NCI-H226 (cell line): Measurements from ENCODE around the gene PBLD.
A peak's percentile ranks its signal among the peaks of the same experiment; 100 is the strongest.

Source experiments
- DNase-seq: peaks from one replicate; pipeline ENCODE4 v3.0.0-alpha.2; 2015

Gene PBLD

DNA sequence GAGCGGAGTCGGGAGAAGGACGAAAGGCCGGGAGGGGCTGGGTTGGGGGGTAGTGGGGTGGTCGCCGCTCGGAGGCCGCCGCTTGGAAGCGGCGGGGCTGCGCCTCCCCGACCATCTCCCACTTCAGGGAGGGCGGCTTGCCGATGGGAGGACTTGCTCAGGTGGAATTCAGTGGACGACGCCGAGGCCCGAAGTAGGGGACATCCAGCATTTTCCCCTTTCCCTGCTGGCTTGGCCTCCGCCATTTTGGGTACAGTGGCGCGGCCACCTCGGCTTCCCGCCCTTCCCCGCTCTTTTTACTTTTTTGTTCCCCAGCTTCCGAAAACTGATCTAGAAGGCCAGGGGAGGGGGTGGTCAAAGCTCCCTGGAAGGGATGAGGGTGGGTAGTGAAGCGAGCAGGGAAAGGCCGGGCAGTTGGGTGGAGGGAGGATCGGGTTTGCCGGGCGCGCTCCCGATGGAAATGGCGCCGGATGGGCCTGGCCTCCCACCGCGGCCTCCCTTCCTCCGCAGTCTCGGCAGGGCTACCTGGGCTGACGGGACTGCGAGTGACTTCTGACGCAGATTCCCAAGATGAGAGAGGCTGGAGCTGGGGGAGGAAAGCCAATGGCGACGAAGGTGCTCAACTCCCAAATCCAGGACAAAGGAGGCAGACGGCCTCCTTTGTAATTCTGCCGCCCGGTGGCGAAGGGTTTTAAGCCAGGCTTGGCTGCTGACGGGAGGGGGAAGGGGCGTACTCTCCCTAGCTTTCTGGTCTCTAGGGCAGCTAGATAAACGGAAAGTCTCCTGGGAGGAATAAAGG, at the start of gene PBLD:
Gene PBLD, minus strand, starts transcription at position 670 of the 799 bp plus-strand sequence. CDS start 26,084 bp downstream, outside the sequence.
- DNase-seq, result peak; percentile 75

DNA sequence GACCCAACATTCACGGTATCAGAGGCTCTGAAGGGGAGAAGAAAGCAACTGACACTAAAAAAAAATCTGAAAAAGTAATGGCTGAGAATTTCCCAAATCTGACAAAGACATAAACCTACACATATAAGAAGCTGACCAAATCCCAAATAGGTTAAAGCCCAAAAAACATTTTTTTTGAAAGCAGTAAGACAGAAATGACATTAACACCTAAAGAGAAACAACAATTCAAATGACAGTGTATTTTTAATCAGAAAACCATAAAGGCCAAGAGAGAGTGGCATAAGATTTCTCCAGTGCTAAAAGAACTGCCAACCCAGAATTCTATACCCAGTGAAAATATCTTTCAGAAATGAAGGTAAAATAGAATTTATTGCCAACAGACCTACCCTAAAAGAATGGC, 38.9 kb upstream of the PBLD start:
- DNase-seq, result no peak

DNA sequence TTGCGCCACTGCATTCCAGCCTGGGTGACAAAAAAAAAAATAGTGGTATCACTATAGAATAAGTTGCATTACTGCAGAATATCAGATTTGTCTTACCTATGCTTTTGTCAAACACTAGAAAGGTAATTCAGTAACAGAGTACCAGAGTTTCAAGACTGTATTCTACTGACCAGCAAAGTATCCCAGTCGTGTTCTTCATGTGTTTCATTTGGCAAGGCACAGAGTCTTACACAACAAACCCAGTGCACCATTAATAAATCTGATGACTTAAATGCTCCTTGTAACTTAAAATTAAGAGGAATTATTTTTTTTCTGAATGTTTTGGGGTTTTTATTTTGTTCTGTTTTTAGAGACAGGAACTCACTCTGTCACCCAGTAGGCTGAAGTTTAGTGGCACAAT, 34.4 kb upstream of the PBLD start:
- no peak for DNase-seq

DNA sequence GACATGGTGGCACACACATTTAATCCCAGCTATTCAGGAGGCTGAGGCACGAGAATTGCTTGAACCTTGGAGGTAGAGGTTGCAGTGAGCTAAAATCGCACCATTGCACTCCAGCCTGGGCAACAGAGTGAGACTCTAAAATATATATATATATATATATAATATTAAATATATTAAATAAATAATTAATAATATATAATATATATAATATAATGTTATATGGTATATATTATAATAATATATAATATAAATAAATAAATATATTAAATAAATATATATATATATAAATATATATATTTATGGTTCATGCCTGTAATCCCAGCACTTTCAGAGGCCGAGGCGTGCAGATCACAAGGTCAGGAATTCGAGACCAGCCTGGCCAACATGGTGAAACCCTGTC, 33.9 kb upstream of the PBLD start:
- no peak for DNase-seq

DNA sequence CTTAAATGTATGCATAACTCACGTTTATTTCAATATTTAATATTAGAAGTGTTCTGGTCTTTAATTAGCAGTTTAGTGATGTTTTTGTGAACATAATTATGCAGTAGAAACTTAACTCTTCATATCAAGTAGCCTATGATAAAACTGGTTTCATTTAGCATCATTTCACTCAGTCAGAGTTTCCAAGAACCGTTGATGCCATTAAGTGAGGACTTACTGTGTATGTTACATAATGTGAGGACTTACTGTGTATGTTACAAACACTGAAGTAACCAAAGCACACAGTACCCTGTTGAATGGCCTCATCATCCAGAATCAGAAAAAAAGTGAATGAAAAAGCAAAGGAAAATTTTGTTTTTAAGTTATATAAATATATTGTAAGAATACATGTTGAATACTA, 32.9 kb upstream of the PBLD start:
- DNase-seq, result no peak

DNA sequence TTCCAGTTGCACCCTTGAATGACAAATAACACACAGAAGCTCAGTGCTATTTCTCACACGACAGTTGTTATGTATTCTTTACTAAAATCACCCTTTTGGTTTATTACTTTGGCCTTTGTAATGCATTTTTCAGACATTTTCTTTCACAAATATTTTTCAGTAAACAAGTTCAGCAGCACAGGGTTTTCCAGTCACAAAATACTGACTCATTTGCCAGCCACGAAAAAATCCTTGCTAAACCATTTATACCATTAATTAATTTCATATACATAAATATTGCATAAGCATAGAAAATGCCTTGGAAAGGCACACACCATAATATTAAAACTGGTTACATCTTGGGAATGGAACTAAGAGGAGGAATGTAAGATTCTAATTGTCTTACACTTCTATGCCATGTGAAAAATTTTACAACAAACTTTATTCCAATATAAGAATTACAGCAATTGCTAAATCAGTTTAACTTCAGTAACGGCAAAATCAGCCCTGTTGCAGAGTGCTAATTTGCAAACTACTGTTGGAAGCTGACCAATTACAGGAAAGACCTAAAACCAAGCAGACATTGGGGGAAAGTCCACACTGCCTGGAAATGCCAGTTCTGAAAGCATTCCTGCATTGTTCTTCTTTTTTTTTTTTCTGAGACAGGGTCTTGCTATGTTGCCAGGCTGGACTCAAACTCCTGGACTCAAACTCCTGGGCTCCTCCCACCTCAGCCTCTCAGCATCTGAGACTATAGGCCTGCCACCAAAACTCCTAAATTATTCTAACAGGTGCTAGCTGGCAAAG, 31.6 kb upstream of the PBLD start:
- no peak for DNase-seq

DNA sequence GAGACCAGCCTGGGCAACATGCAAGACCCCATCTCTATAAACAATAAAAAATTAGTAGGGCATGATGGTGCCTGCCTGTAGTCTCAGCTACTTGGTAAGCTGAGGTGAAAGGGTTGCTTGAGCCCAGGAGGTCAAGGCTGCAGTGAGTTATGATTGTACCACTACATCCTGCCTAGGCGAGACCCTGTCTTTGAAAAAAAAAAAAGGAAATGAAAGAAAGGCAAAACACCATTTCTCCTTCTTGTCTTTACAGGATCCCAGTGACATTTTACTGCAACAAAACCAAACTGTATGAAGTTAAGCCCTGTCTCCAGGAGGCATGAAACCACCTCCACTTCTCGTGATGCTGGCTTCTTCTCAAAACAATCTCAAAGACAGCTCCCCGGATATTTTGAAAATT, 29.9 kb upstream of the PBLD start:
- DNase-seq, result no peak

DNA sequence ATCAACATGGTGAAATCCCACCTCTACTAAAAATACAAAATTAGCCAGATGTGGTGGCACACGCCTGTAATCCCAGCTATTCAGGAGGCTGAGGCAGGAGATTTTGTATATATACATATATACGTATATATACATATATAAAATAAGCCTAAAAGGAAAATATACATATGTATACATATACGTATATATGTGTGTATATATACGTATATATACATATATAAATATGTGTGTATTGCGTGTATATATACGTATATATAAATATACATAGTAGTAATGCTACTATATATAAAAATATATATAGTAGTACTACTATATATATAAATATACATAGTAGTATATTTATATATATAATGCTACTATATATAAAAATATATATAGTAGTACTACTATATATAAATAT, 26.5 kb upstream of the PBLD start:
- DNase-seq, result no peak

GRCh38 chr10:68353537-68353936, 20.8 kb upstream of the PBLD start:
- DNase-seq, result no peak

GRCh38 chr10:68348265-68348741, 15.6 kb upstream of the PBLD start:
- peak; percentile 18 for DNase-seq

DNA sequence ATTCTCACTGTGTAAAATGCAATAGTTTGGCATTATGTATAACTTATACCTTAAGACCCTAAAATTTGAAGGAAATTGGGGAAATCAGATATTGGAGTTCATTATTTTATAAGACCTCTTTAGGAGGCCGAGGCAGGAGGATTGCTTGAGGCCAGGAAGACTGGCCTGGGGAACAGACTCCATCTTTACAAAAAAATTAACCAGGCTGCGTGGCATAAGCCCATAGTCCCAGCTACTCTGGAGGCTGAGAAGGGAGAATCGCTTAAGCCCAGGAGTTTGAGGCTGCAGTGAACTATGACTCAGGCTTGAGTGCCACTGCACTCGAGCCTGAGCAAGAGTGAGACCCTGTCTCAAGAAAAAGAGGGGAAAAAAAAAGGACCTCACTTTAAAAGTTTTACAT, 14.0 kb upstream of the PBLD start:
- no peak for DNase-seq

DNA sequence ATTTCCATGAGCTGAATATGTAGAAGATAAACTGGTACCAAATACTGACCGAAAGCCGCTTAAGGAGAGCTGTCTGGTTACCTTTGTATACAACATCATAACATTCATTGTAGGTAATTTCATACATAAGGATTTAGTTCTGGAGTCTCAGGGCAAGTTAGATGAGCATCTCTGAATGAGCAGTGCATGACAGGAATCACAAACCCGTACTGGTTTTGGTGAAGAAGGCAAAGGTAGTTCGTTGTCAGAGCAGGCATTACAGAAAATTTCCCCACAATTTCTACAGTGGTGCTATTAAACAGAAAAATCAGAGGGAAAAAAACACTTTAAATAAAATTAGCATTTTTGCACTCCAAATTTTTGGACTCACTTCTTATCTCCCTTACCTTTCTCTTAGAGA, 12.9 kb upstream of the PBLD start:
- DNase-seq, result no peak

- DNase-seq, result no peak
These were observed 10.3 kb upstream of the PBLD start for GRCh38 chr10:68342909-68343516.

- DNase-seq, result no peak
These were observed 7.8 kb upstream of the PBLD start for GRCh38 chr10:68340358-68341080.

DNA sequence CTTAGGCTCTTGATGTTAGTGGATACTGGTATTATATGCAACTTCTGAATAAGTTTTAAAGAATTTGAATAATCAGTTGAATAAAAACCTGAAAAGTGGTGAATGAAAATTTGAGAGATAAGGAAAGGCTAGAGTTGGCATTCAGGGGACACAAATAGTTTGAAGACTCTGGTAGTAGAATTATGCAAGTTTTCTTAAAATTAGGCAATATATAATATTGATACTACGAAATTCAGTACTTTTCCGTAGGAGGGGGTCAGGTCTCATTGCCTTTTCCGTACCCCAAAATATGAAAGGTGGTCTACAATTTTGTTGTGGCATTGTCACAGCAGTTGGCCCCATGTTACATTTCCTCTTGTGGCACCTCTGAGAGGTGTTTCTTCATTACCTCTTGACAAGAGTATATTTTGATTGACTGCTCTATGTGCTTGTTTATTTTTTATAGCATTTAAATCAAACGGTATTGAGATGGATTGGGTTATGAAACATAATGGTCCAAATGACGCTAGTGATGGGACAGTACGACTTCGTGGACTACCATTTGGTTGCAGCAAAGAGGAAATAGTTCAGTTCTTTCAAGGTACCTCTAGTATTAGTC, 4.1 kb upstream of the PBLD start:
- no peak for DNase-seq

- no peak for DNase-seq
These were observed 2.1 kb upstream of the PBLD start for GRCh38 chr10:68334672-68335467.

- no peak for DNase-seq
These were observed 1.0 kb upstream of the PBLD start for GRCh38 chr10:68333440-68334431.

DNA sequence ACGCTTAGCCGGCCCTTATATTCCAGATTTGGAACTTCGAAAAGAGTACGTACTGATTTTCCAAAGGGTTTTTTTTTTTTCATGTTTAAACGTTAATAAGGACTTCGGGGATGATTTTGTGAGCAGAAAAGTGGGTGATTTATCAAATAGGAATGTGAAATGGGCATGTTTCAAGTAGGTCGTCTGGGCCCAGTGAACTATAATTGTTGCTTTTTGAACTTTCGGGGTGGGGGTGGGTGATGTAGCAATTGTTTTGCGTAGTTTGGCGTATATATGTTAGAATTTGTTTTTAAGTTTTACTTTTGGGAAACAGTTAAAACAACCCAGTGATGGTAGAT, 299 bp upstream of the PBLD start:
- DNase-seq, result no peak

DNA sequence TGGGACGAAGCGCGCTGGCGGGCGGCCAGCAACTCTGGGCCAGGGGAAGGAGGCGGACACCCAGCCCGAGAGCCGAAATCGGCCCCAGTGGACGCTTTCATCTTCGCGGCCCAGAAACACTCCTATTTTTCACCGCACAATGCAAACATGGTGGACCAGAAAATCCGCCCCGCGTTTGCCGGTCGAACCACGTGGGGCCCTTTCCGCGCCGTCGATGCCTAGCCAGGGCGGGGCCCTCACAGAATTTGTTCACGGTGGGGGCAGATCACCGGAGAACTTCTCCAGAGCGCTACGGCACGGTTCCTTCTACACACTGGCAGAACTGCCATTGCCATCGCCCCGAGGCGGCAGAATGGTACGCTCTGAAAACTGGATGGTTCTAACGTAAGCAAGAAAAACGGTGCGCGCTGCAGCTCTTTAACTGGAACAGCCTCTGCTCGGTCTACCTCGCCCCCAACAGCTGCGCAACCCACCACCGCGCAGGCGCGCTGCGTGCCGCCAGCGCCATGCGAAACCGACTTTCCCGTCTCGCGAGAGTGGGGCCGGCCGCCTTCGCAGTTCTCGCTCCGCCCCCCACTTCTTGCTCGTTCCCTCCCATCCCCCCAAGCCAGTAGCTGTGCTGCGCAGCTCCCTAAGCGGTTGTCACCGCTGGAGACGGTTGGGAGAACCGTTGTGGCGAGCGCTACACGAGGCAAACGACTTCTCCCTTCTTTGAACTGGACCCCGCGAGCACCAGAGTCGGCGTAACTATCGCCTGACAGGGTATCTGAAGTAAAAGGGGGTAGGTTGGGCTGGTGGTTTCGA, 1.1 kb downstream of the PBLD start, which contains the start of gene HNRNPH3:
Gene HNRNPH3, plus strand, starts transcription at position 610 of the 804 bp plus-strand sequence. CDS start 5,158 bp downstream, outside the sequence.
- peak; percentile 90 for DNase-seq
